Esophagus squamous epithelium (tissue), 4 donors: ENCODE results near the gene PTTG1.

Experiments
- CTCF ChIP-seq, 6 experiments: fragments of 450-650 bp in 4 of 6; fragments of 200-600 bp in 2 of 6; sonication (generic) in 2 of 6; IDR thresholded peaks; one replicate each; pipeline ENCODE4 v1.5.1; 2016 to 2019; ENCODE audit warnings: antibody characterized with exemption in 6 of 6, mild to moderate bottlenecking in 4 of 6, moderate library complexity in 4 of 6
- POLR2A ChIP-seq, 4 donors: fragments of 450-650 bp; IDR thresholded peaks; one replicate each; pipeline ENCODE4 v1.6.1; 2017; ENCODE audit warnings: antibody characterized with exemption in 4 of 4, mild to moderate bottlenecking in 4 of 4, moderate library complexity in 3 of 4

DNA sequence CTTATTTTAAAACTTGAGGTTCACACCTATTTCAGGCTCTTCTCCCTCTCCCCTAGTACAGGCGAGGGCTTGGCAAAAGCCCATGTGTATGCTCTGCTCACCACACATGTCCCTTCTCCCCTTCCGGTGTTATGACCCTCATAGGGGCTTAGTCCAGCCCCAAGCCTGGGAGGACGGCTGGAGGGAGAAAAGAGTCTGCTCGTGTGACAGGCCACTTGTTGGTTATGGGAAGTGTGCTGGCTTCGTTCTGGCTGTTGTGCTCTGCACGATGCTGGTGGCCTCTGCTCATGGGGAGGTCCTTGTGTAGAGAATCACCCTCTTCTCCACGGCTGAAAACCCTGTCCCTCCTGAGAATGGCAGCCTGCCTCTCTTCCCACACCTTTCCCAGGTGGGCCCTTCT, 11.1 kb downstream of the PTTG1 start:
- TF ChIP-seq CTCF (IDR thresholded peaks at IDR 0.05) (no peak), POLR2A (IDR thresholded peaks at IDR 0.05) (no peak)
